ENCODE data around the gene PTGER1. TPM values are rescaled to one million over a fixed set of nuclear protein-coding genes. Genes with fewer than 3 reads are reported as not detected.

The PTGER1 gene
- total and polyA plus RNA-seq, 9 of the 15 experiments (the other 6 are each of a cell fraction or from before 2014, with no cell fraction given): 0.06 to 0.36 (median 0.31) TPM; not detected in 5

GRCh38 chr19:14425696-14426138 is 49.4 kb downstream of the PTGER1 start (continued):
- peak; percentile 66; the same call in 1 of the 2 replicates for TF ChIP-seq JUND (IDR thresholded peaks at IDR 0.05; ENCODE audit: borderline replicate concordance, low read depth, low read length)
- TF ChIP-seq JUND (tag; IDR thresholded peaks at IDR 0.05; ENCODE audit: borderline replicate concordance, low read depth, low read length): peak; percentile 66; the same call in 1 of the 3 replicates
- TF ChIP-seq ZNF146 (CRISPR knock-in tag; IDR thresholded peaks at IDR 0.05; ENCODE audit: unreplicated experiment): no peak
- no peak for TF ChIP-seq ZNF668 (CRISPR knock-in tag; IDR thresholded peaks at IDR 0.05)
- no peak for TF ChIP-seq STAG1 (CRISPR knock-in tag; IDR thresholded peaks at IDR 0.05; ENCODE audit: borderline replicate concordance)
- no peak for TF ChIP-seq ATF4 (CRISPR knock-in tag; IDR thresholded peaks at IDR 0.05)
- TF ChIP-seq DACH1 (IDR thresholded peaks at IDR 0.05; ENCODE audit: partially characterized antibody): no peak
- TF ChIP-seq HES1 (IDR thresholded peaks at IDR 0.05; ENCODE audit: low read depth): no peak
- TF ChIP-seq ZKSCAN3 (CRISPR knock-in tag; IDR thresholded peaks at IDR 0.05): no peak
- TF ChIP-seq NBN (IDR thresholded peaks at IDR 0.05; ENCODE audit: low read depth): no peak; the same call in 1 of the 2 replicates
- TF ChIP-seq PTTG1 (tag; IDR thresholded peaks at IDR 0.05; ENCODE audit: low read depth): no peak
- peak; percentile 80 for TF ChIP-seq ARID1B (IDR thresholded peaks at IDR 0.05)
- no peak for TF ChIP-seq RB1 (IDR thresholded peaks at IDR 0.05; ENCODE audit: low read depth)
- no peak for TF ChIP-seq NELFE (IDR thresholded peaks at IDR 0.05; ENCODE audit: insufficient read depth, insufficient read length)
- no peak for TF ChIP-seq CCNT2 (IDR thresholded peaks at IDR 0.05; ENCODE audit: borderline replicate concordance, extremely low read depth, insufficient read length, low read depth, low read length)
- no peak for TF ChIP-seq ESRRB (CRISPR knock-in tag; IDR thresholded peaks at IDR 0.05; ENCODE audit: borderline replicate concordance)
- TF ChIP-seq GMEB1 (CRISPR knock-in tag; IDR thresholded peaks at IDR 0.05): no peak
- peak; percentile 85 for TF ChIP-seq CBFA2T2 (conservative IDR thresholded peaks at IDR 0.05)
- TF ChIP-seq ZNF12 (CRISPR knock-in tag; IDR thresholded peaks at IDR 0.05): no peak
- no peak for TF ChIP-seq ZNF780A (CRISPR knock-in tag; IDR thresholded peaks at IDR 0.05)
- TF ChIP-seq CREM (IDR thresholded peaks at IDR 0.05; ENCODE audit: low read depth): peak; percentile 89
- TF ChIP-seq FOXA1 (IDR thresholded peaks at IDR 0.05; ENCODE audit: borderline replicate concordance): no peak
- TF ChIP-seq ZNF561 (CRISPR knock-in tag; conservative IDR thresholded peaks at IDR 0.05): no peak
- TF ChIP-seq RBBP5 (IDR thresholded peaks at IDR 0.05; ENCODE audit: borderline replicate concordance, insufficient read depth, low read length, poor library complexity, severe bottlenecking): peak; percentile 45
- TF ChIP-seq TAF7 (tag; IDR thresholded peaks at IDR 0.05): no peak
- TF ChIP-seq CBX2 (IDR thresholded peaks at IDR 0.05; ENCODE audit: insufficient read depth, low read length, poor library complexity, severe bottlenecking): no peak
- TF ChIP-seq HMBOX1 (IDR thresholded peaks at IDR 0.05): no peak
- no peak for TF ChIP-seq NR1H2 (CRISPR knock-in tag; IDR thresholded peaks at IDR 0.05)
